Measurements from ENCODE around the gene NTNG2. TPM values are rescaled to one million over a fixed set of nuclear protein-coding genes. Genes with fewer than 3 reads are reported as not detected.
A peak's percentile ranks its signal among the peaks of the same experiment; 100 is the strongest.

NTNG2 gene
- total and polyA plus RNA-seq, 9 of the 15 experiments (the other 6 are each of a cell fraction or from before 2014, with no cell fraction given) = 0.01 to 0.11 (median 0.09) TPM; not detected in 6

DNA sequence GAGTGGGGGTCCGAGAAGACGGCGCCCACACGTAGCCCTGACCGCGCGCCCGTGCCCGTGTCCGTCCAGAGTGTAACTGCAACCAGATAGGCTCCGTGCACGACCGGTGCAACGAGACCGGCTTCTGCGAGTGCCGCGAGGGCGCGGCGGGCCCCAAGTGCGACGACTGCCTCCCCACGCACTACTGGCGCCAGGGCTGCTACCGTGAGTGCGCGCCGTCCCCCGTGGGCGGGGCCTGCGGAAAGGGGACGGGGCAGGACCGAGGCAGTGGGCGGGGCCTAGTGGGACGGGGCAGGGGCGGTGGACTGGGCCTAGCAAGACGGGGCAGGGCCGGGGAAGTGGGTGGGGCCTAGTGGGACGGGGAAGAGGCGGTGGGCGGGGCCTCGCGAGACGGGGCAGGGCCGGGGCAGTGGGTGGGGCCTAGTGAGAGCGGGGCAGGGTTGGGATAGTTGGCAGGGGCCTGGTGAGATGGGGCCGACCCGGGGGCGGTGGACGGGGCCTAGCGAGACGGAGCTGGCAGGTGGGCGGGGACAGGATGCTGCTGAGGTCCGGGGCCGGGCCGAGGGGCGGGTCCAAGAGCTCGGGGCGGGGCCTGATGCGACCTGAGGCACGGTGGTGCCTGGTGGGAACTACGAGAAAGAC lies 79.1 kb downstream of the NTNG2 start (continued):
- TF ChIP-seq, protein P1, sequence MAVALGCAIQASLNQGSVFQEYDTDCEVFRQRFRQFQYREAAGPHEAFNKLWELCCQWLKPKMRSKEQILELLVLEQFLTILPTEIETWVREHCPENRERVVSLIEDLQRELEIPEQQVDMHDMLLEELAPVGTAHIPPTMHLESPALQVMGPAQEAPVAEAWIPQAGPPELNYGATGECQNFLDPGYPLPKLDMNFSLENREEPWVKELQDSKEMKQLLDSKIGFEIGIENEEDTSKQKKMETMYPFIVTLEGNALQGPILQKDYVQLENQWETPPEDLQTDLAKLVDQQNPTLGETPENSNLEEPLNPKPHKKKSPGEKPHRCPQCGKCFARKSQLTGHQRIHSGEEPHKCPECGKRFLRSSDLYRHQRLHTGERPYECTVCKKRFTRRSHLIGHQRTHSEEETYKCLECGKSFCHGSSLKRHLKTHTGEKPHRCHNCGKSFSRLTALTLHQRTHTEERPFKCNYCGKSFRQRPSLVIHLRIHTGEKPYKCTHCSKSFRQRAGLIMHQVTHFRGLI (CRISPR knock-in tag; IDR thresholded peaks at IDR 0.05) = no peak
- TF ChIP-seq, protein P2, sequence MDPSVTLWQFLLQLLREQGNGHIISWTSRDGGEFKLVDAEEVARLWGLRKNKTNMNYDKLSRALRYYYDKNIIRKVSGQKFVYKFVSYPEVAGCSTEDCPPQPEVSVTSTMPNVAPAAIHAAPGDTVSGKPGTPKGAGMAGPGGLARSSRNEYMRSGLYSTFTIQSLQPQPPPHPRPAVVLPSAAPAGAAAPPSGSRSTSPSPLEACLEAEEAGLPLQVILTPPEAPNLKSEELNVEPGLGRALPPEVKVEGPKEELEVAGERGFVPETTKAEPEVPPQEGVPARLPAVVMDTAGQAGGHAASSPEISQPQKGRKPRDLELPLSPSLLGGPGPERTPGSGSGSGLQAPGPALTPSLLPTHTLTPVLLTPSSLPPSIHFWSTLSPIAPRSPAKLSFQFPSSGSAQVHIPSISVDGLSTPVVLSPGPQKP (CRISPR knock-in tag; IDR thresholded peaks at IDR 0.05) = no peak
- TF ChIP-seq, protein P3, sequence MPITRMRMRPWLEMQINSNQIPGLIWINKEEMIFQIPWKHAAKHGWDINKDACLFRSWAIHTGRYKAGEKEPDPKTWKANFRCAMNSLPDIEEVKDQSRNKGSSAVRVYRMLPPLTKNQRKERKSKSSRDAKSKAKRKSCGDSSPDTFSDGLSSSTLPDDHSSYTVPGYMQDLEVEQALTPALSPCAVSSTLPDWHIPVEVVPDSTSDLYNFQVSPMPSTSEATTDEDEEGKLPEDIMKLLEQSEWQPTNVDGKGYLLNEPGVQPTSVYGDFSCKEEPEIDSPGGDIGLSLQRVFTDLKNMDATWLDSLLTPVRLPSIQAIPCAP (CRISPR knock-in tag; IDR thresholded peaks at IDR 0.05; ENCODE audit: borderline replicate concordance) = no peak
- peak; percentile 57 for TF ChIP-seq ZFX (CRISPR knock-in tag; IDR thresholded peaks at IDR 0.05)
- no peak for TF ChIP-seq ZNF408 (CRISPR knock-in tag; IDR thresholded peaks at IDR 0.05; ENCODE audit: low read depth)
- TF ChIP-seq ZBTB7A (IDR thresholded peaks at IDR 0.05; ENCODE audit: borderline replicate concordance, control insufficient read depth, low read depth, low read length) = no peak; the same call in 1 of the 2 replicates
- peak; percentile 29 for TF ChIP-seq HMGN3 (IDR thresholded peaks at IDR 0.05; ENCODE audit: borderline replicate concordance, extremely low read depth, insufficient read length, low read depth, low read length)
- no peak for TF ChIP-seq ZBTB8A (IDR thresholded peaks at IDR 0.05; ENCODE audit: partially characterized antibody)
- TF ChIP-seq, protein P4, sequence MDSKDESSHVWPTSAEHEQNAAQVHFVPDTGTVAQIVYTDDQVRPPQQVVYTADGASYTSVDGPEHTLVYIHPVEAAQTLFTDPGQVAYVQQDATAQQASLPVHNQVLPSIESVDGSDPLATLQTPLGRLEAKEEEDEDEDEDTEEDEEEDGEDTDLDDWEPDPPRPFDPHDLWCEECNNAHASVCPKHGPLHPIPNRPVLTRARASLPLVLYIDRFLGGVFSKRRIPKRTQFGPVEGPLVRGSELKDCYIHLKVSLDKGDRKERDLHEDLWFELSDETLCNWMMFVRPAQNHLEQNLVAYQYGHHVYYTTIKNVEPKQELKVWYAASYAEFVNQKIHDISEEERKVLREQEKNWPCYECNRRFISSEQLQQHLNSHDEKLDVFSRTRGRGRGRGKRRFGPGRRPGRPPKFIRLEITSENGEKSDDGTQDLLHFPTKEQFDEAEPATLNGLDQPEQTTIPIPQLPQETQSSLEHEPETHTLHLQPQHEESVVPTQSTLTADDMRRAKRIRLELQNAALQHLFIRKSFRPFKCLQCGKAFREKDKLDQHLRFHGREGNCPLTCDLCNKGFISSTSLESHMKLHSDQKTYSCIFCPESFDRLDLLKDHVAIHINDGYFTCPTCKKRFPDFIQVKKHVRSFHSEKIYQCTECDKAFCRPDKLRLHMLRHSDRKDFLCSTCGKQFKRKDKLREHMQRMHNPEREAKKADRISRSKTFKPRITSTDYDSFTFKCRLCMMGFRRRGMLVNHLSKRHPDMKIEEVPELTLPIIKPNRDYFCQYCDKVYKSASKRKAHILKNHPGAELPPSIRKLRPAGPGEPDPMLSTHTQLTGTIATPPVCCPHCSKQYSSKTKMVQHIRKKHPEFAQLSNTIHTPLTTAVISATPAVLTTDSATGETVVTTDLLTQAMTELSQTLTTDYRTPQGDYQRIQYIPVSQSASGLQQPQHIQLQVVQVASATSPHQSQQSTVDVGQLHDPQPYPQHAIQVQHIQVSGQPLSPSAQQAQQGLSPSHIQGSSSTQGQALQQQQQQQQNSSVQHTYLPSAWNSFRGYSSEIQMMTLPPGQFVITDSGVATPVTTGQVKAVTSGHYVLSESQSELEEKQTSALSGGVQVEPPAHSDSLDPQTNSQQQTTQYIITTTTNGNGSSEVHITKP (IDR thresholded peaks at IDR 0.05; ENCODE audit: partially characterized antibody) = peak; percentile 53
- TF ChIP-seq BCOR (IDR thresholded peaks at IDR 0.05) = no peak
- TF ChIP-seq ZNF184 (CRISPR knock-in tag; IDR thresholded peaks at IDR 0.05) = no peak
- TF ChIP-seq EHMT2 (IDR thresholded peaks at IDR 0.05) = no peak
- peak; percentile 84 for TF ChIP-seq SAFB (IDR thresholded peaks at IDR 0.05; ENCODE audit: borderline replicate concordance, low read depth, low read length)
- TF ChIP-seq OTX1 (CRISPR knock-in tag; IDR thresholded peaks at IDR 0.05) = no peak
- TF ChIP-seq, protein P5, sequence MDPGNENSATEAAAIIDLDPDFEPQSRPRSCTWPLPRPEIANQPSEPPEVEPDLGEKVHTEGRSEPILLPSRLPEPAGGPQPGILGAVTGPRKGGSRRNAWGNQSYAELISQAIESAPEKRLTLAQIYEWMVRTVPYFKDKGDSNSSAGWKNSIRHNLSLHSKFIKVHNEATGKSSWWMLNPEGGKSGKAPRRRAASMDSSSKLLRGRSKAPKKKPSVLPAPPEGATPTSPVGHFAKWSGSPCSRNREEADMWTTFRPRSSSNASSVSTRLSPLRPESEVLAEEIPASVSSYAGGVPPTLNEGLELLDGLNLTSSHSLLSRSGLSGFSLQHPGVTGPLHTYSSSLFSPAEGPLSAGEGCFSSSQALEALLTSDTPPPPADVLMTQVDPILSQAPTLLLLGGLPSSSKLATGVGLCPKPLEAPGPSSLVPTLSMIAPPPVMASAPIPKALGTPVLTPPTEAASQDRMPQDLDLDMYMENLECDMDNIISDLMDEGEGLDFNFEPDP (CRISPR knock-in tag; IDR thresholded peaks at IDR 0.05) = 0 out of 2 replicates have a peak, but pooled peaks have one; percentile 49
- 0 out of 2 replicates have a peak, but pooled peaks have one; percentile 26 for TF ChIP-seq POLR2A (conservative IDR thresholded peaks at IDR 0.05)
- TF ChIP-seq, protein P6, sequence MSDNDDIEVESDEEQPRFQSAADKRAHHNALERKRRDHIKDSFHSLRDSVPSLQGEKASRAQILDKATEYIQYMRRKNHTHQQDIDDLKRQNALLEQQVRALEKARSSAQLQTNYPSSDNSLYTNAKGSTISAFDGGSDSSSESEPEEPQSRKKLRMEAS (CRISPR knock-in tag; IDR thresholded peaks at IDR 0.05) = peak; percentile 63
- TF ChIP-seq MCM5 (IDR thresholded peaks at IDR 0.05; ENCODE audit: low read depth) = no peak
- no peak for TF ChIP-seq MTF1 (CRISPR knock-in tag; IDR thresholded peaks at IDR 0.05; ENCODE audit: borderline replicate concordance)
- peak; percentile 41; the same call in 1 of the 2 replicates for TF ChIP-seq GABPB1 (CRISPR knock-in tag; IDR thresholded peaks at IDR 0.05)
